ENCODE data around the gene NRXN3.
"Not testable (repeated sequence)": the region's sequence is repeated elsewhere in the genome, so short reads cannot be mapped to it uniquely, and the experiment has no call there.

Gene NRXN3

GRCh38 chr14:79096811-79097210, 926.6 kb downstream of the NRXN3 start:
- no peak for DNase-seq

GRCh38 chr14:79098324-79098723, 928.2 kb downstream of the NRXN3 start:
- no peak for DNase-seq

- DNase-seq: no peak
Measured at GRCh38 chr14:79100578-79100977, 930.4 kb downstream of the NRXN3 start.

DNA sequence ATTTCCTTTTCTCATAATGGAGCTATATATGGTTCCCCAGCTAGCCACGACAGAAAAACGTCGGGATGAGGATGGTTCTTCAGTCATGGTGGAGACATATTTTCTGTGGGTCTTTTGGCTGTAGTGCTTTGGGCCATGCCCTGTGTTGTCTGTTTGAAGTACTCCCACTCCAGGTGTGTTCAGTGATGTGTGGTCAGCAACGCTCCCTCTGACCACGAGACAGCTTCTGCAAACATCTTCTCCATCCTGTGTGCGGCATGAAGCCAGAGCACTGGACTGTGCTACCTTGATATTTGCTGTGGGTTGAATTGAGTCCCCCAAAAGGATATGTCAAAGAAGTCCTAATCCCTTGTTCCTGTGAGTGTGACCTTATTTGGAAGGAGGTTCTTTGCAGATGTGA, 931.2 kb downstream of the NRXN3 start:
- DNase-seq: no peak

DNA sequence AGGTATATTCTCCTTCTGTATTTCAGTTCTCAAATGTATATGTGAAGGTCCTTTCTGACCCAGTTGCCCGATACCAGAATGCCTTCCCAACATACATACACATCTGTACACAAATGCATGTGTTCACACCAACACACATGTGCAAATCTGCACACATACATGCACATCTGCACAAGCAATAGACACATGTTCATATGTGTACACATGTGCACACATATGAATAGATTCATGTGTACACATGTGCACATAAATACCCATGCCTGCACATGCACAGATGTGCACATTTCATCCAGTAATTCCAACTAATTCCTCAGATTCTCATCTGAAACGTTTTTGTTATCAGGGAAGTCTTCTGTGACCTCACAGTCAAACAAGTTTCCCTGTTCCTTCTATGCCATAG, 933.6 kb downstream of the NRXN3 start:
- no peak for DNase-seq

- DNase-seq: not testable (repeated sequence)
Measured at GRCh38 chr14:79110564-79110963, 940.4 kb downstream of the NRXN3 start.

GRCh38 chr14:79111987-79112501, 941.9 kb downstream of the NRXN3 start:
- no peak for DNase-seq

DNA sequence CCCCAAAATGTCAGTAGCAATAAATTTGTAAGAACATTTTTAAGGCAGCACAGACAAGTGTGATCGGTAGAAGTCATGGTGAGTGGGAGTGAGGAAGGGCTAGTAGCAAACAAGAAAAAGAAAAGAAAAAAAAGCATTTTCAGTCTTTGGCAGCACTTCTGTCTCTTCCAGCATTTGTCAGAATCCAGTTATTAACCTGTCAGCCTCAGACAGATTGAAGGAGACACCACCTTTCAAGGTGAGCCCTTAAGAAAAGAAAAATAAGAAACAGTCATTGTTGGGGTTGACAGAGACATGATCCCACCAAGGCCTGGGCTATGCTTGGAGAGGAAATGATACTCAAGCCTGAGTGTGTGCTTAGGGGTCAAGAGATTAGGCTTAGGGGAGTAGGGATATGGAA, 947.4 kb downstream of the NRXN3 start:
- no peak for DNase-seq

- DNase-seq: no peak
Measured at GRCh38 chr14:79118291-79118690, 948.1 kb downstream of the NRXN3 start.

DNA sequence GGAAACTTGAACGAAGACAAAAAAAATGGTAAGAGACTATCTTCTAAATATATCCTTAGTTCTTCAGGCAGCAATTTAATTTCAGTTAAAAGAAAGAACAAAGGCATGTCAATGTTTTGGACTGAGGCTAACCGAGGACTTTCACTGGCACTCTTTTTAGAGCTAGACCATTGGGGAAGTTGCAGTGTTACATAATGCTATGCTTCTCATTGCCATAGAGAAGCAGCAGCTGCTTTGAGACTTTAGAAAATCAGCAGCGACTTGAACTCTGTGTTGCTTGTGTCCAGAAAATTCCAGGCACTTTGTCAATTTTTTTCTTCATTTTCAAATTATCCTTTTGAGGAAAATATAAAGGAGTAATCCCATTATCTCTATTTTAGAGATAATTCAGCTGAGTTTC, 964.2 kb downstream of the NRXN3 start:
- no peak for DNase-seq

DNA sequence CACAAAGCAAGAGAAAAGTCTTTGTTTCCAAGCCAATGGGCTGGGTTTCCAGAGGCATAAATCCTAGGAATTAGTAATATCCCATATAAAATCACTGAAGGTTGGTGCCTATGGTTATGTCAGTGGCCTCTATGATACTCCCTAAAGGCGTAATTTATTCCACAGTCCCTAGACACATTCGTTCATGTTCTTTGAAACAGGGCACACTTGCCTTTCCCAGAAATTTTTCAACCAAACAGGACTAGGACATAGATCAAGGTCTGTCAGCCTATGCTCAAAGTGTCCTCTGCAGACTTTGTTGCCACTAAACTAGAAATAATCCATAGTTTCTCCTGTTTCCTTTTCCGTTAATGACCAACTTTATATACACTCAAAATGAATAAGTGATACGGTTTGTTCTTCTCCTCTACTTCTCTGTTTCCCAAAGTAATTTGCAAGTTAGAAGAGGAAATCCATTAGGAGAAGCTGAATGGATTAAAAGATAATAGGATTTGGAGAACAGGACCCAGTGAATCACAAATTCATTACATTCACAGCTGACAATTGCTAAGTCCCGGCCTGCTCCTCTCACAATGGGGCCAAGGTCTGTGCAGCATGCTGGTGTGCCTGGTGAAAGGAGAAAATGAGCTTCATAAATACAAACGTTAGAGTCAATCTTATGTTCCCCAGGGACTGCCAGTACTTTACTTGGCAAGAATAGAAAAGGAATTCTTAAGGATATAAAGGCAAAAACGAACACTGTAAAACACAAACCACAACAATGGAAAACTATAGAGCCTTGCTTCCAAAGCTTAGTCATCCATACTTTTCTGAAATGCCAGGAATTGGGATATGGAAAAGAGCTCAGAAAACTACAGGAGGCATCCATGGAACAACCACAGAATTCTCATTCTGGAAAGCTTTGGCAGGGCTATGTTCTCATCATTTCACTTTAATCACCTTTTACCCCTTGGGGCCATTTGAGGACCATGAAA, 966.2 kb downstream of the NRXN3 start:
- DNase-seq: peak; percentile 91

GRCh38 chr14:79137045-79137430, 966.9 kb downstream of the NRXN3 start:
- DNase-seq: peak; percentile 48

DNA sequence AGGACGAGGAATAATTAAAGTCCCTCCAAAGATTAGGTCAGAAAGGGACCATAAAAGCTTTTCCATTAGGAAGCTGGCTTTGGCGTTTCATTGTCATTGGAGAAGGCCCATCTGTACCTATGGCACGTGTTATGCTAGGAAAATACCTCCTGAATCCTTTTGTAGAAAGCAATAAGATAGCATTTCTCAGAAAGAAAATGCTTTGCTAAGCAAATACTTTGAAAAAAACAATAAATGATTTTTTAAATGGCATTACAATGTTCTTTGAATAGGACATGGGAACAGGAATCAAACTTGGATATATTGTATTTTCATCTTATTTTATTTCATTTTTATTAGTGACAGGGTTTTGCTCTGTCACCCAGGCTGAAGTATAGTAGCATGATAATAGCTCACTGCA, 967.7 kb downstream of the NRXN3 start:
- DNase-seq: no peak

- DNase-seq: no peak
Measured at GRCh38 chr14:79144896-79145295, 974.7 kb downstream of the NRXN3 start.

DNA sequence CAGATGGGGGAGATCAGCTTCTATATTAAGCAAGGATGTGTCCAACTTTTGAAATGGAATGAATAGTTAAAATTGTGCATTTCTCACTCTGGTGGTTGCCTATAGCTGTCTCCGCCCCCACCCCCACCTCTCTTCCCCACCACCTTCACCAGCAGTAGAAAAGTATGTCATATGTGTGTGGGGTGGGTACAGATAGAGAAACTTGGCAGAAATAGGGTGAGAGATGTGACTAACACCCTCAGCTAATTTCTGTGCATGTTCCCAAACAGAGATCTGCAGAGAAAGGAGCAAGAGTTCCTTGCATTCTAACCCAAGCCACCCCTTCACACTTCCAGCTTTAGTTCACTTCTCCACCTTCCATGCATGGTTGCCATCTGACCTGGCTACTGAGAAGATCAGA, 980.1 kb downstream of the NRXN3 start:
- DNase-seq: no peak

DNA sequence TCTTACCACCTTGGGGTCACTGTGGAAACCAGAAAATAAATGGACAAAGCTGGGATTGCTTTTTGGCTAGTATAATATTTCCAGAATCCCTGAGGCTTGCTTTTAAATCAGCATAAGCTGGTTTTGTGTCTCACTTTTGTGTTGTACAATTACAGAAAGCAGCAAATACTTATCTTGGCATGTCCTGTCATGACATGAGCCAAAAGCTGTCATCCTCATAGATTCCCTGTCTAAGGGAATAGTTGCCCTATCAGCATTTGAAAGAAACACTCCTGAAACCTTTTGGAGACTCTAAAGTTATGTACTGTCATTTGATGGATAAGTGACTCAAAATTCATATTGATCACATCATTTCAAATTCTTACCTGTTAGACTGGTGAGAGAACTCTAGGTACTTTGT, 987.2 kb downstream of the NRXN3 start:
- no peak for DNase-seq

- no peak for DNase-seq
Measured at GRCh38 chr14:79161571-79161970, 991.4 kb downstream of the NRXN3 start.

- DNase-seq: no peak
Measured at GRCh38 chr14:79162833-79163232, 992.7 kb downstream of the NRXN3 start.

DNA sequence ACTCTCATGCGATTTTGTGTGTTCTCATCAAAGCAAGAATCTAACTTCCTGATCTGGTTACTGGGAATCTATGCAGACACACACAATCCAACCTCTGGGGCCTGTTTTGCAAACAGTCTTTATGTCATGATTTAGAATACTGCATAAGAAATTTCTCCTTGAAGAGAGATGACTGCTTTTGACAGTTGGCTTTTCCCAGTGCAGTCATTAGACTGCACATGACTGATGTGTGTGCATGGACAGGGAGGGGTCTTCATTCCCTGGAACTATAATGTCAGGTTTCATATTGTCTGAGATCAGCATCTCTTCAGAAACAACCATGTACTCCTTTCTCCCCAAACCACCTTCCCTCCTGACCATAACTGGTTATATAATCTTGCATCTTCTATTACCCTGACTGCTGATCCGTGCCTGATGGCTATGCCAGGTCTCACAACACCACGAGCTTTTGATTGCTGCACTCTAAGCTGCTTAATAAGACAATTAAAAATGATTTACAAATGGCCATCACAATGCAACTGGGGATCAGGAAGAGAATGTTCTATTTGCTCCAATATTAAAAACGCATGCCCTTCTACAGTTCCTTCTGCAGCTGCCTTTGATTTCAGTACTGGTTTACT, 995.4 kb downstream of the NRXN3 start:
- DNase-seq: peak; percentile 26

- no peak for DNase-seq
Measured at GRCh38 chr14:79166171-79166570, 996.0 kb downstream of the NRXN3 start.

GRCh38 chr14:79167957-79168356, 997.8 kb downstream of the NRXN3 start:
- DNase-seq: no peak

DNA sequence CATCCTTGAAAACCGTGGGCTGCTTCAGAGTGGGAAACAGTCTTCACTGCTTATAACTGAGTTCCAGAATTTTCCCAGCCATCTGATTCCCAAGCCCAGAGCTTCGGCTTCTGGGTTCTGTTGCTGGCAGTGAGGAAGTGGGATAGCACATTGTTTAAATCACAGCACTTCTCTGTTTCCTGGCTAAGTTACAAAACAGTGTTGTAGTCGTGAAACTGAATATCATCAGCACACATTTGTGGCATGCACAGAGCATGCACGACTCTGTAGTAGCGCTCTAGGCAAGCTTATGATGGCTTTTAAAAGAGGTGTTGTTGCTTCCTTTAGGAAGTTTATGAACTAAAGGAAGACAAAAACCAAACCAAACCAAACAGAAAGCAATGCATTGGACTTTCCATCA, 1005.5 kb downstream of the NRXN3 start:
- DNase-seq: no peak

GRCh38 chr14:79177106-79177505, 1006.9 kb downstream of the NRXN3 start:
- DNase-seq: no peak

DNA sequence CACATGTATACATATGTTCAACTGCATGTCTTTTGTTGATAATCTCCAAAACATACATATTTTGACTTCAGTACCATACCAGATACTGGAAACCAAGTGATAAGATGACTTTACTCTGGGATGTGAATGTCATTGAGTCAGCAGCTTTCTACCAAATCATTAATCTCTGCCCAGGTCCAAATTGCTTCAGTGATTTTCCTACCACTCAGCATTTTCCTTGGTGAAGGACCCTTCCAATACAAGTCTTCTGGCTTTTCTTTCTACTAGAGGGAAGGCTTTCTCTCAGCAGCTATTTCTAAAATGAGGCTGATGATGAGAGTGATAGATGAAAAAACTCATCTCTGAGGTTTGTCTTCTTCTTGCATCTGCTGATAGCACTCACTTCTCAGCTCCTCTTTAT, 1008.5 kb downstream of the NRXN3 start:
- no peak for DNase-seq
